B cell (primary cell): Measurements from ENCODE around the gene HESX1. TPM values are rescaled to one million over a fixed set of nuclear protein-coding genes. Genes with fewer than 3 reads are reported as not detected.

Experiments
- ATAC-seq: fragments of 200-7000 bp; cut with Tn5 transposase; one replicate; pipeline ENCODE4 v1.10.0; 2021; ENCODE audit warnings: low read depth, mild to moderate bottlenecking, moderate number of reproducible peaks, moderate library complexity
- CTCF ChIA-PET: fragments of 350-600 bp; sonication (Branson Sonifier 250); formaldehyde crosslinking; loops from one replicate; lab custom pipeline; 2021; ENCODE audit warnings: antibody characterized with exemption, inconsistent platforms; lab: Charles Lee
- POLR2A ChIA-PET: fragments of 350-600 bp; sonication (Branson Sonifier 250); formaldehyde crosslinking; loops from one replicate; lab custom pipeline; 2021; ENCODE audit warnings: antibody characterized with exemption; lab: Charles Lee
- DNase-seq: peaks from one replicate; pipeline ENCODE4 v3.0.0; 2013
- H2AFZ ChIP-seq: 2 replicates; pipeline ENCODE4 v1.6.1; 2012; ENCODE audit warnings: mild to moderate bottlenecking, low read depth, low read length; ENCODE audit not compliant: insufficient read depth, poor library complexity, severe bottlenecking
- H3K27ac ChIP-seq, 2 donors: 1 replicate in 1 of 2; 2 replicates in 1 of 2; pipeline ENCODE4 v1.5.1; 2012 to 2013; ENCODE audit warnings: low read length in 2 of 2, mild to moderate bottlenecking in 2 of 2, moderate library complexity in 1 of 2
- H3K27me3 ChIP-seq, 4 experiments: fragments of 200-600 bp in 1 of 4; sonication (generic) in 1 of 4; replicated peaks in 1 of 4; 1 replicate in 2 of 4; 2 replicates in 2 of 4; pipeline versions ENCODE4 v1.6.1 to v1.7.0; 2013 to 2016; ENCODE audit warnings: low read length in 3 of 4, mild to moderate bottlenecking in 2 of 4, mixed read lengths in 1 of 4, moderate library complexity in 1 of 4; ENCODE audit not compliant: insufficient read depth in 4 of 4, control insufficient read depth in 3 of 4; ENCODE audit errors: control extremely low read depth in 1 of 4
- H3K36me3 ChIP-seq, 2 experiments: replicated peaks in 1 of 2; 1 replicate in 1 of 2; 2 replicates in 1 of 2; pipeline versions ENCODE4 v1.6.1 to v1.7.1; 2013; ENCODE audit warnings: low read length in 1 of 2; ENCODE audit not compliant: insufficient read depth in 2 of 2, control insufficient read depth in 1 of 2; ENCODE audit errors: control extremely low read depth in 1 of 2, extremely low read depth in 1 of 2
- H3K4me1 ChIP-seq, 2 donors: fragments of 200-600 bp in 1 of 2; sonication (generic) in 1 of 2; 1 replicate in 1 of 2; 2 replicates in 1 of 2; pipeline versions ENCODE4 v1.5.1 to v1.6.1; 2013 to 2017; ENCODE audit warnings: low read length in 2 of 2; ENCODE audit not compliant: control insufficient read depth in 2 of 2, insufficient read depth in 2 of 2
- H3K4me2 ChIP-seq: replicated peaks from 2 replicates; pipeline ENCODE3; 2012; ENCODE audit warnings: mild to moderate bottlenecking, low read depth, low read length; ENCODE audit not compliant: poor library complexity, severe bottlenecking
- H3K4me3 ChIP-seq, 5 experiments: fragments of 200-600 bp in 1 of 5; sonication (generic) in 1 of 5; 1 replicate in 3 of 5; 2 replicates in 2 of 5; pipeline versions ENCODE4 v1.5.1 to v1.7.0; 2011 to 2016; ENCODE audit warnings: low read length in 4 of 5, mild to moderate bottlenecking in 4 of 5, low read depth in 2 of 5, control low read depth in 1 of 5, moderate library complexity in 1 of 5; ENCODE audit not compliant: insufficient read depth in 1 of 5; ENCODE audit errors: control extremely low read depth in 1 of 5, extremely low read depth in 1 of 5
- H3K79me2 ChIP-seq: fragments of 200-600 bp; sonication (generic); one replicate; pipeline ENCODE4 v1.6.0; 2016; ENCODE audit warnings: low read length; ENCODE audit not compliant: control insufficient read depth, insufficient read depth
- H3K9ac ChIP-seq: fragments of 200-600 bp; sonication (generic); 2 replicates; pipeline ENCODE4 v1.6.1; 2017; ENCODE audit warnings: mild to moderate bottlenecking, low read length, moderate library complexity
- H3K9me3 ChIP-seq, 3 donors: one replicate each; pipeline versions ENCODE4 v1.6.1 to v1.7.1; 2013; ENCODE audit warnings: low read length in 2 of 3; ENCODE audit not compliant: control insufficient read depth in 2 of 3, insufficient read depth in 1 of 3; ENCODE audit errors: control extremely low read depth in 1 of 3
- H4K20me1 ChIP-seq: 2 replicates; pipeline ENCODE4 v1.6.0; 2012; ENCODE audit warnings: mild to moderate bottlenecking, low read length; ENCODE audit not compliant: insufficient read depth, control insufficient read depth, poor library complexity, severe bottlenecking
- H3K27ac Mint-ChIP-seq: one replicate; pipeline ENCODE4 v1.8.0; 2021; ENCODE audit warnings: mixed read lengths
- H3K27me3 Mint-ChIP-seq: one replicate; pipeline ENCODE4 v1.8.0; 2021; ENCODE audit warnings: mixed read lengths
- H3K4me1 Mint-ChIP-seq: one replicate; pipeline ENCODE4 v1.8.0; 2021; ENCODE audit warnings: mixed read lengths
- H3K4me3 Mint-ChIP-seq: one replicate; pipeline ENCODE4 v1.8.0; 2021; ENCODE audit warnings: mixed read lengths
- H3K9me3 Mint-ChIP-seq: one replicate; pipeline ENCODE4 v1.8.0; 2022; ENCODE audit warnings: mixed read lengths; ENCODE audit not compliant: insufficient read depth
- EZH2 ChIP-seq: IDR thresholded peaks from 2 replicates; pipeline ENCODE4 v1.6.1; 2012; ENCODE audit warnings: borderline replicate concordance, low read depth, mild to moderate bottlenecking, moderate library complexity, low read length; ENCODE audit not compliant: insufficient read depth, poor library complexity, severe bottlenecking
- WGBS: methylation state at CpG from one replicate; pipeline ENCODE4 v1.1.5; 2013; ENCODE audit warnings: missing lambda C conversion rate; ENCODE audit not compliant: insufficient coverage; 5-methylcytosine and 5-hydroxymethylcytosine counted together
- intact Hi-C: fragments of 100-400 bp; cut with micrococcal nuclease; formaldehyde crosslinking; loops from one replicate; pipeline ENCODE4 v1.10.0; 2022
- polyA plus RNA-seq: library from polyadenylated mRNA; depleted of rRNA; stranded (reverse); fragments of >200 nt; gene quantifications from 2 replicates; pipeline ENCODE4 v1.2.3, GENCODE V29; 2012
- total RNA-seq, 2 donors: library from RNA; stranded (reverse); fragments of 120-200 nt in 1 of 2; gene quantifications; 1 replicate in 1 of 2; 2 replicates in 1 of 2; pipeline versions ENCODE4 v1.2.3 to v1.2.4, GENCODE V29; 2013 to 2022
- TF ChIP-seq, protein P1 (sequence below): fragments of 200-600 bp; IDR thresholded peaks from one replicate; pipeline ENCODE4 v1.8.0; 2022; ENCODE audit warnings: antibody characterized with exemption, mild to moderate bottlenecking

The HESX1 gene
- total and polyA plus RNA-seq, 2 donors (not counting 1 experiment from before 2014, with no cell fraction given), result 0.39 to 2.1 TPM

DNA sequence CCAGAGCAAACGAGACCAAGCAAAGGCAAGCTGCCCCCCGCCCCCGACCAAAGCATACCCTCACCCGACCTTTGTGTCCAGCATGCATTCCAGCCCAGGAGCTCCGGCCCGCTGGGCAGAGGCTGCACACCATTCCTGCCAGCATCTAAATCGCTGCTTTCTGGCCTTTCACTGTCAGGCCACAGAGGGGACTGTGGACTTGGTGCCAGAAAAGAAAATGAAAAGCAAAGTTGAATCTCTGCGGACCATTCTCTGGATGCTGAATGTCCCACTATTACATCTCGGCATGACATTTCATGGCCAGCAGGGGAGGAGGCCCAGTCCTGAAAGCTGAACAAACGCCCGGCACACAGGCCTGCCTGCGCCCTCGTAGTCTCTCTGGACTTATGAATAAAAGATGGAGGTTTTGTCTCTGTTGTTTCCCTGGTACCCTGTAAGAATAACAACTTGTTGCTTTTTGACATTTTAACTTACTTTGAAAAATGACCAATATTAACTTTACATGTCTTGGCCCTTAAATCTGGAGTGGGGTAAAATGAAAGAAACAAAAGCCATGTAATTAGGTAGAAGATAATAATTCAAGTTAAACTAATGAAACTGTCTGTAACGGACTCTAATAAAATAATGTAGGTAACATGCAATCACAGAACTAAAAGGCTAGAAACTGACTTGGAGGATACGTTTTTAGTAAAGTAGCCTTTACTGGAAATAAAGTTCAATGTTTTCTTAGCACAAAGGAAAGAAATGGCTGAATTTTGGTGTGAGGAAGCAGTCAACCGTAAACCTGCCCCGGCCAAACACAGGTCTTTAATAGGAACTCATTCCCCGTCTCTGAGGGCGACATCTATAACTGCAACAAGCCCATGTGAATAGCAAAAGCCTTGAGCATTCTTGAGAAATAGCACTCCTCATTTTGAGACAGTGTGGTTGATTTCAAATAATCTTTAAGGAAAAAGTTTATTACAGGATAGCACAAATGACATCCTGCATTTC, 47.3 kb downstream of the HESX1 start:
- Mint-ChIP-seq H3K27me3 (peaks cover 47% of the 10 kb centered on the region), H3K4me3 (no peak overlapping the region), H3K9me3 (no peaks in the 10 kb centered on the region), H3K27ac (no peak overlapping the region), H3K4me1 (no peaks in the 10 kb centered on the region)
- Histone ChIP-seq H3K79me2 (no peaks in the 10 kb centered on the region), H3K4me2 (no peak overlapping the region), H3K4me3 (no peak overlapping the region), H3K27me3 (peaks cover 0 to 19% (median 9%) of the 10 kb centered on the region in 4 experiments), H3K27ac (no peak overlapping the region), H2AFZ (no peak overlapping the region), H3K9ac (no peak overlapping the region), H3K36me3 (no peaks in the 10 kb centered on the region), H3K4me1 (no peaks in the 10 kb centered on the region), H3K9me3 (no peaks in the 10 kb centered on the region), H4K20me1 (no peaks in the 10 kb centered on the region)
- ATAC-seq (no peak), DNase-seq (no peak)
- TF ChIP-seq, protein P1, sequence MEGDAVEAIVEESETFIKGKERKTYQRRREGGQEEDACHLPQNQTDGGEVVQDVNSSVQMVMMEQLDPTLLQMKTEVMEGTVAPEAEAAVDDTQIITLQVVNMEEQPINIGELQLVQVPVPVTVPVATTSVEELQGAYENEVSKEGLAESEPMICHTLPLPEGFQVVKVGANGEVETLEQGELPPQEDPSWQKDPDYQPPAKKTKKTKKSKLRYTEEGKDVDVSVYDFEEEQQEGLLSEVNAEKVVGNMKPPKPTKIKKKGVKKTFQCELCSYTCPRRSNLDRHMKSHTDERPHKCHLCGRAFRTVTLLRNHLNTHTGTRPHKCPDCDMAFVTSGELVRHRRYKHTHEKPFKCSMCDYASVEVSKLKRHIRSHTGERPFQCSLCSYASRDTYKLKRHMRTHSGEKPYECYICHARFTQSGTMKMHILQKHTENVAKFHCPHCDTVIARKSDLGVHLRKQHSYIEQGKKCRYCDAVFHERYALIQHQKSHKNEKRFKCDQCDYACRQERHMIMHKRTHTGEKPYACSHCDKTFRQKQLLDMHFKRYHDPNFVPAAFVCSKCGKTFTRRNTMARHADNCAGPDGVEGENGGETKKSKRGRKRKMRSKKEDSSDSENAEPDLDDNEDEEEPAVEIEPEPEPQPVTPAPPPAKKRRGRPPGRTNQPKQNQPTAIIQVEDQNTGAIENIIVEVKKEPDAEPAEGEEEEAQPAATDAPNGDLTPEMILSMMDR, result no peak
- TF ChIP-seq EZH2, result no peak
- intact Hi-C loops, result no loop called here
- ChIA-PET POLR2A (no interaction called here), CTCF (no interaction called here)
- whole genome bisulfite sequencing, result 85% methylated on average over 9 of the region's 19 CpGs

DNA sequence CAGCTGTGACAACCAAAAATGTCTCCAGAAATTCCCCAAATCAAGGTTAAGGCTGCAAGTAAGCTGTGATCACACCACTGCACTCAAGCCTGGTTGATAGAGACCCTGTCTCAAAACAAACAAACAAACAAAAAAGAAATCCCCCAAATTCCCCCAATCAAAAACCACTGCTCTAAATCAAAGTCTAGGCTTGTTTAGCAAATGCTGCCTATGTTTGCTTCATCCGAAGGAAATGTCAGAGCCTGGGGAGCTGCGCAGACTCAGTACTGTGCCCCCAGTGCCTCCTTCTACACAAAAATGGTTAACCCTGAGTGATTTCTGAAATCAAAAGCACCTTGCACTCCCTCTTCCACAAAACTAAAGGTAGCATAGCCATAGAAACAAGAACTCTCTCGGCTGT, 48.0 kb downstream of the HESX1 start:
- Mint-ChIP-seq H3K27me3 (peaks cover 41% of the 10 kb centered on the region), H3K27ac (no peak overlapping the region), H3K9me3 (no peaks in the 10 kb centered on the region), H3K4me3 (no peak overlapping the region), H3K4me1 (no peaks in the 10 kb centered on the region)
- ChIA-PET CTCF (no interaction called here), POLR2A (no interaction called here)
- intact Hi-C loops, result no loop called here
- no peaks in the 10 kb centered on the region for H3K36me3 ChIP-seq
- peaks cover 0 to 17% (median 7%) of the 10 kb centered on the region in 4 experiments for H3K27me3 ChIP-seq
- ATAC-seq, result no peak
- H4K20me1 ChIP-seq, result no peaks in the 10 kb centered on the region
- H3K4me1 ChIP-seq, result no peaks in the 10 kb centered on the region
- no peak for TF ChIP-seq EZH2
- TF ChIP-seq, protein P1, result no peak
- H3K9ac ChIP-seq, result no peak overlapping the region
- H3K9me3 ChIP-seq, result no peaks in the 10 kb centered on the region
- 93% methylated on average over 3 of the region's 3 CpGs for WGBS
- no peak overlapping the region for H3K4me3 ChIP-seq
- no peaks in the 10 kb centered on the region for H3K79me2 ChIP-seq
- no peak overlapping the region for H2AFZ ChIP-seq
- no peak overlapping the region for H3K4me2 ChIP-seq
- H3K27ac ChIP-seq, result no peak overlapping the region
- DNase-seq, result no peak
